Endothelial cell of umbilical vein (primary cell): ENCODE measurements around the gene SLC46A3. TPM values are rescaled to one million over a fixed set of nuclear protein-coding genes. Genes with fewer than 3 reads are reported as not detected.

ENCODE experiments used
- BruUV-seq: library from RNA; stranded (reverse); fragments of 400-500 nt; replicated peaks from 2 replicates; lab custom pipeline; 2021; lab: Mats Ljungman, UMichigan
- CTCF ChIA-PET: fragments of 300-600, 350-600 bp; sonication (Branson Sonifier 250); formaldehyde crosslinking; loops from one replicate; lab custom pipeline; 2021; ENCODE audit warnings: antibody characterized with exemption, inconsistent platforms; lab: Charles Lee
- POLR2A ChIA-PET: fragments of 300-600, 350-600 bp; sonication (Branson Sonifier 250); formaldehyde crosslinking; loops from one replicate; lab custom pipeline; 2021; ENCODE audit warnings: antibody characterized with exemption, inconsistent platforms; lab: Charles Lee
- DNase-seq: peaks from one replicate; pipeline ENCODE4 v3.0.0-alpha.2; 2011; ENCODE audit warnings: low read depth, low spot score
- FAIRE-seq: peaks from 2 replicates; lab custom pipeline; 2011; peaks lifted over from hg19 to GRCh38; lab: Jason Lieb, UNC
- H2AFZ ChIP-seq: 2 replicates; pipeline ENCODE4 v1.6.0; 2012; ENCODE audit warnings: low read depth, low read length, control low read depth, inconsistent platforms
- H3K27ac ChIP-seq: 2 replicates; pipeline ENCODE4 v1.5.1; 2011; ENCODE audit warnings: low read depth, mild to moderate bottlenecking, control low read depth, low read length, moderate library complexity; ENCODE audit not compliant: insufficient read depth
- H3K27me3 ChIP-seq, 2 experiments: 2 replicates each; pipeline versions ENCODE4 v1.6.0 to v1.6.1; 2011; ENCODE audit warnings: low read length in 2 of 2, mixed read lengths in 1 of 2; ENCODE audit not compliant: control insufficient read depth in 2 of 2, insufficient read depth in 2 of 2
- H3K36me3 ChIP-seq, 2 experiments: 2 replicates in 1 of 2; 3 replicates in 1 of 2; pipeline ENCODE4 v1.5.1; 2011; ENCODE audit warnings: low read length in 2 of 2, mild to moderate bottlenecking in 1 of 2, moderate library complexity in 1 of 2; ENCODE audit not compliant: control insufficient read depth in 2 of 2, insufficient read depth in 2 of 2; ENCODE audit errors: extremely low read depth in 1 of 2
- H3K4me1 ChIP-seq: 3 replicates; pipeline ENCODE4 v1.5.1; 2011; ENCODE audit warnings: mild to moderate bottlenecking, low read length; ENCODE audit not compliant: control insufficient read depth, insufficient read depth; ENCODE audit errors: extremely low read depth
- H3K4me2 ChIP-seq: 2 replicates; pipeline ENCODE4 v1.6.1; 2011; ENCODE audit warnings: low read length, control low read depth, mixed read lengths; ENCODE audit not compliant: insufficient read depth
- H3K4me3 ChIP-seq, 3 experiments: fragments of 200-600 bp in 1 of 3; sonication (generic), shearing (Covaris generic) in 1 of 3; replicated peaks in 1 of 3; 2 replicates each; pipeline ENCODE4 v1.5.1; 2011 to 2016; ENCODE audit warnings: control low read depth in 3 of 3, low read length in 3 of 3, mild to moderate bottlenecking in 2 of 3, inconsistent platforms in 1 of 3, low read depth in 1 of 3, moderate library complexity in 1 of 3; ENCODE audit not compliant: insufficient read depth in 1 of 3
- H3K79me2 ChIP-seq: 2 replicates; pipeline ENCODE4 v1.6.0; 2012; ENCODE audit warnings: low read length, inconsistent platforms; ENCODE audit not compliant: control insufficient read depth, insufficient read depth
- H3K9ac ChIP-seq: replicated peaks from 2 replicates; pipeline ENCODE3; 2011; ENCODE audit warnings: low read length, control low read depth; ENCODE audit not compliant: insufficient read depth; ENCODE audit errors: extremely low read depth
- H3K9me1 ChIP-seq: replicated peaks from 3 replicates; pipeline ENCODE4 v1.6.0; 2011; ENCODE audit warnings: mild to moderate bottlenecking, low read length; ENCODE audit not compliant: control insufficient read depth, insufficient read depth; ENCODE audit errors: extremely low read depth
- H3K9me3 ChIP-seq: replicated peaks from 2 replicates; pipeline ENCODE4 v1.5.1; 2012; ENCODE audit warnings: low read length, inconsistent platforms; ENCODE audit not compliant: control insufficient read depth, insufficient read depth
- H4K20me1 ChIP-seq: replicated peaks from 2 replicates; pipeline ENCODE3; 2011; ENCODE audit warnings: mild to moderate bottlenecking, low read length; ENCODE audit not compliant: control insufficient read depth, insufficient read depth; ENCODE audit errors: extremely low read depth
- EZH2 ChIP-seq: IDR thresholded peaks from 2 replicates; pipeline ENCODE4 v1.6.1; 2012; ENCODE audit warnings: borderline replicate concordance, low read depth, mild to moderate bottlenecking, moderate library complexity, low read length, inconsistent platforms; ENCODE audit not compliant: severe bottlenecking
- FOS ChIP-seq: IDR thresholded peaks from 2 replicates; pipeline ENCODE4 v1.6.1; 2011; ENCODE audit warnings: mild to moderate bottlenecking, low read length, moderate library complexity, borderline replicate concordance; ENCODE audit not compliant: insufficient read depth
- GATA2 ChIP-seq: IDR thresholded peaks from 2 replicates; pipeline ENCODE4 v1.7.0; 2011; ENCODE audit warnings: low read depth, mild to moderate bottlenecking, moderate library complexity, mixed read lengths, low read length; ENCODE audit not compliant: insufficient read length, insufficient read depth
- JUN ChIP-seq: IDR thresholded peaks from 2 replicates; pipeline ENCODE4 v1.6.1; 2011; ENCODE audit warnings: borderline replicate concordance, low read depth; ENCODE audit not compliant: insufficient read length, insufficient read depth
- MYC ChIP-seq: IDR thresholded peaks from one replicate; pipeline ENCODE4 v1.6.1; 2011; ENCODE audit warnings: mild to moderate bottlenecking, low read depth, low read length
- POLR2A ChIP-seq: IDR thresholded peaks from 2 replicates; pipeline ENCODE4 v1.6.1; 2012; ENCODE audit warnings: low read depth, mild to moderate bottlenecking, control low read depth, low read length
- POLR2AphosphoS5 ChIP-seq: IDR thresholded peaks from 2 replicates; pipeline ENCODE4 v1.6.1; 2012; ENCODE audit warnings: low read depth, mild to moderate bottlenecking, control low read depth, low read length, moderate library complexity; ENCODE audit not compliant: insufficient read depth
- dilution Hi-C: fragments of 300-500 bp; cut with MboI; formaldehyde crosslinking; loops from one replicate; pipeline ENCODE4 v1.15.0; 2019; ENCODE audit warnings: low sequenced_read_pairs; ENCODE audit not compliant: extremely low pct_ligation_motif_present
- intact Hi-C: fragments of 100-400 bp; cut with micrococcal nuclease; formaldehyde crosslinking; loops from one replicate; pipeline ENCODE4 v1.10.0; 2022
- polyA plus RNA-seq, 4 experiments: library from polyadenylated mRNA; depleted of rRNA in 3 of 4; stranded (reverse) in 3 of 4; unstranded in 1 of 4; fragments of >200 nt; gene quantifications; 2 replicates each; pipeline versions ENCODE4 v1.2.1 to v1.2.3, GENCODE V29; 2011 to 2012; ENCODE audit warnings: missing spikeins in 1 of 4
- total RNA-seq: library from RNA; stranded (reverse); gene quantifications from 2 replicates; pipeline ENCODE4 v1.2.3, GENCODE V29; 2021
- TF ChIP-seq, protein P1 (sequence below): IDR thresholded peaks from 2 replicates; pipeline ENCODE4 v1.6.1; 2011; ENCODE audit not compliant: insufficient read depth, insufficient read length
- TF ChIP-seq, protein P2 (sequence below), 2 donors: IDR thresholded peaks; 1 replicate in 1 of 2; 2 replicates in 1 of 2; pipeline ENCODE4 v1.5.1; 2011; ENCODE audit warnings: low read length in 2 of 2, mild to moderate bottlenecking in 2 of 2, moderate library complexity in 2 of 2, control low read depth in 1 of 2, inconsistent platforms in 1 of 2, low read depth in 1 of 2; ENCODE audit not compliant: insufficient read depth in 1 of 2; ENCODE audit errors: extremely low read depth in 1 of 2

SLC46A3 gene
- total and polyA plus RNA-seq, 2 donors (not counting 3 experiments of a cell fraction or from before 2014, with no cell fraction given) = 2.0 to 2.1 TPM

DNA sequence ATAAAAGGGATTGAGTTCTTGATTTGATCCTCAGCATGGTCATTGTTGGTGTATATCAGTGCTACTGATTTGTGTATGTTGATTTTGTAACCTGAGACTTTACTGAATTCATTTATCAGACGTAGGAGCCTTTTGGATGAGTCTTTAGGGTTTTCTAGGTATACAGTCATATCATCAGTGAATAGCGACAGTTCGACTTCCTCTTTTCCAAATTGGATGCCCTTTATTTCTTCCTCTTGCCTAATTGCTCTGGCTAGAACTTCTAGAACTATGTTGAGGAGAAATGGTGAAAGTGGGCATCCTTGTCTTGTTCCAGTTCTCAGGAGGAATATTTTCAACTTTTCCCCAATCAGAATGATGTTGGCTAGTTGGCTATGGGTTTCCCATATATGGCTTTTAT is 32.9 kb downstream of the SLC46A3 start:
- no peak overlapping the region for H2AFZ ChIP-seq
- no peak overlapping the region for H3K9ac ChIP-seq
- TF ChIP-seq EZH2 (no peak), GATA2 (no peak), POLR2A (no peak), FOS (no peak), JUN (no peak), POLR2AphosphoS5 (no peak), MYC (no peak)
- TF ChIP-seq, protein P1, sequence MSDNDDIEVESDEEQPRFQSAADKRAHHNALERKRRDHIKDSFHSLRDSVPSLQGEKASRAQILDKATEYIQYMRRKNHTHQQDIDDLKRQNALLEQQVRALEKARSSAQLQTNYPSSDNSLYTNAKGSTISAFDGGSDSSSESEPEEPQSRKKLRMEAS = no peak
- TF ChIP-seq, protein P2, sequence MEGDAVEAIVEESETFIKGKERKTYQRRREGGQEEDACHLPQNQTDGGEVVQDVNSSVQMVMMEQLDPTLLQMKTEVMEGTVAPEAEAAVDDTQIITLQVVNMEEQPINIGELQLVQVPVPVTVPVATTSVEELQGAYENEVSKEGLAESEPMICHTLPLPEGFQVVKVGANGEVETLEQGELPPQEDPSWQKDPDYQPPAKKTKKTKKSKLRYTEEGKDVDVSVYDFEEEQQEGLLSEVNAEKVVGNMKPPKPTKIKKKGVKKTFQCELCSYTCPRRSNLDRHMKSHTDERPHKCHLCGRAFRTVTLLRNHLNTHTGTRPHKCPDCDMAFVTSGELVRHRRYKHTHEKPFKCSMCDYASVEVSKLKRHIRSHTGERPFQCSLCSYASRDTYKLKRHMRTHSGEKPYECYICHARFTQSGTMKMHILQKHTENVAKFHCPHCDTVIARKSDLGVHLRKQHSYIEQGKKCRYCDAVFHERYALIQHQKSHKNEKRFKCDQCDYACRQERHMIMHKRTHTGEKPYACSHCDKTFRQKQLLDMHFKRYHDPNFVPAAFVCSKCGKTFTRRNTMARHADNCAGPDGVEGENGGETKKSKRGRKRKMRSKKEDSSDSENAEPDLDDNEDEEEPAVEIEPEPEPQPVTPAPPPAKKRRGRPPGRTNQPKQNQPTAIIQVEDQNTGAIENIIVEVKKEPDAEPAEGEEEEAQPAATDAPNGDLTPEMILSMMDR (IDR thresholded peaks at IDR 0.05; ENCODE audit: extremely low read depth in 1 of 2, insufficient read depth in 1 of 2, low read depth in 1 of 2, low read length in 2 of 2) = no peak
- no peaks in the 10 kb centered on the region for H3K79me2 ChIP-seq
- FAIRE-seq = peak; percentile 18
- H3K9me1 ChIP-seq = no peaks in the 10 kb centered on the region
- no TSS peak for BruUV-seq
- H3K9me3 ChIP-seq = no peaks in the 10 kb centered on the region
- CTCF ChIA-PET = interaction anchor here (2.4 kb wide), 1 partner anchor 111 kb away, joined by 10 read pairs; no protein-coding TSS in a partner anchor
- POLR2A ChIA-PET = no interaction called here
- no peak overlapping the region for H3K27ac ChIP-seq
- no peak overlapping the region for H3K4me2 ChIP-seq
- dilution Hi-C loops (no loop called here), intact Hi-C loops (no loop called here)
- DNase-seq = no peak
- no peaks in the 10 kb centered on the region for H3K36me3 ChIP-seq
- no peaks in the 10 kb centered on the region for H3K4me1 ChIP-seq
- H3K27me3 ChIP-seq = peaks cover 2% of the 10 kb centered on the region in 2 experiments
- no peak overlapping the region for H3K4me3 ChIP-seq
- no peaks in the 10 kb centered on the region for H4K20me1 ChIP-seq
